Transverse colon (tissue), 4 donors: Measurements from ENCODE around the gene KCNJ10.

Source experiments
- EP300 ChIP-seq: sonication (generic); formaldehyde crosslinking; IDR thresholded peaks from one replicate; pipeline ENCODE4 v1.6.1; 2017; ENCODE audit warnings: antibody characterized with exemption, low read depth
- POLR2AphosphoS5 ChIP-seq, 3 donors: sonication (generic); formaldehyde crosslinking; IDR thresholded peaks; one replicate each; pipeline ENCODE4 v1.6.1; 2016; ENCODE audit warnings: antibody characterized with exemption in 3 of 3
- TF ChIP-seq, protein P1 (sequence below), 5 experiments: fragments of 200-600 bp in 3 of 5; fragments of 450-650 bp in 2 of 5; sonication (generic) in 3 of 5; IDR thresholded peaks; 1 replicate in 2 of 5; 2 replicates in 3 of 5; pipeline ENCODE4 v1.5.1; 2016 to 2017; ENCODE audit warnings: antibody characterized with exemption in 5 of 5, inconsistent platforms in 3 of 5, mild to moderate bottlenecking in 2 of 5, moderate library complexity in 1 of 5

DNA sequence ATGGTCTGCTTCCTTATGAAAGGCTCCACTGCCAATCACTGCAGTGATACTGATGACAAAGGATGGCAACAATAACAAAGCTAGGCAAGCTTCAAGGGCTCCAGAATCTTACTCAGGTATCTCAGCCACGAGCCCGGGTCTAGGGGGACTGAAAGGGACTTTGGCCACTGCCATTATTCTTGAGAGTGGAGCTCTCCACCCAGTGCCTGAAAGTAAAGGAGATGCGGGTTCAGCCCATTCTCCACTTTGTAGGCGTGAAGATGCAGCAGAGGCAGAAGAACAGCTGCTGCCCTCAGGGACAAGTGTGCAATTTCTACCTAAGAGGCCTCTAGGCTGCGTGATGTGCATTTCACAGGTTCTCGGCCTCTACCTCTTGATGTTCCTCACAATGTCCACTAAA is 84.5 kb downstream of the KCNJ10 start:
- TF ChIP-seq, protein P1, sequence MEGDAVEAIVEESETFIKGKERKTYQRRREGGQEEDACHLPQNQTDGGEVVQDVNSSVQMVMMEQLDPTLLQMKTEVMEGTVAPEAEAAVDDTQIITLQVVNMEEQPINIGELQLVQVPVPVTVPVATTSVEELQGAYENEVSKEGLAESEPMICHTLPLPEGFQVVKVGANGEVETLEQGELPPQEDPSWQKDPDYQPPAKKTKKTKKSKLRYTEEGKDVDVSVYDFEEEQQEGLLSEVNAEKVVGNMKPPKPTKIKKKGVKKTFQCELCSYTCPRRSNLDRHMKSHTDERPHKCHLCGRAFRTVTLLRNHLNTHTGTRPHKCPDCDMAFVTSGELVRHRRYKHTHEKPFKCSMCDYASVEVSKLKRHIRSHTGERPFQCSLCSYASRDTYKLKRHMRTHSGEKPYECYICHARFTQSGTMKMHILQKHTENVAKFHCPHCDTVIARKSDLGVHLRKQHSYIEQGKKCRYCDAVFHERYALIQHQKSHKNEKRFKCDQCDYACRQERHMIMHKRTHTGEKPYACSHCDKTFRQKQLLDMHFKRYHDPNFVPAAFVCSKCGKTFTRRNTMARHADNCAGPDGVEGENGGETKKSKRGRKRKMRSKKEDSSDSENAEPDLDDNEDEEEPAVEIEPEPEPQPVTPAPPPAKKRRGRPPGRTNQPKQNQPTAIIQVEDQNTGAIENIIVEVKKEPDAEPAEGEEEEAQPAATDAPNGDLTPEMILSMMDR (IDR thresholded peaks at IDR 0.05), result no peak
- no peak for TF ChIP-seq EP300
- no peak for TF ChIP-seq POLR2AphosphoS5 (IDR thresholded peaks at IDR 0.05)
